DND-41 (cell line): ENCODE data around the gene RCAN2.

Experiments used
- ATAC-seq: fragments of 200-7000 bp; cut with Tn5 transposase; 3 replicates; pipeline ENCODE4 v1.9.1; 2021; ENCODE audit warnings: low read depth; ENCODE audit not compliant: insufficient read depth
- DNase-seq: peaks from one replicate; pipeline ENCODE4 v3.0.0-alpha.2; 2020
- H2AFZ ChIP-seq: 2 replicates; pipeline ENCODE4 v1.6.0; 2012; ENCODE audit warnings: low read depth, low read length
- H3K27ac ChIP-seq: 2 replicates; pipeline ENCODE4 v1.5.1; 2012; ENCODE audit warnings: low read length, inconsistent platforms
- H3K27me3 ChIP-seq: fragments of 200-600 bp; sonication (generic); 2 replicates; pipeline ENCODE4 v1.6.0; 2012; ENCODE audit warnings: low read length, mild to moderate bottlenecking, inconsistent platforms; ENCODE audit not compliant: insufficient read depth, poor library complexity
- H3K36me3 ChIP-seq: 2 replicates; pipeline ENCODE4 v1.5.1; 2012; ENCODE audit warnings: low read length, inconsistent platforms; ENCODE audit not compliant: insufficient read depth
- H3K4me1 ChIP-seq: 2 replicates; pipeline ENCODE4 v1.5.1; 2012; ENCODE audit warnings: mild to moderate bottlenecking, low read length; ENCODE audit not compliant: insufficient read depth
- H3K4me2 ChIP-seq: 2 replicates; pipeline ENCODE4 v1.6.0; 2012; ENCODE audit warnings: mild to moderate bottlenecking, moderate library complexity, low read length, inconsistent platforms; ENCODE audit not compliant: insufficient read depth
- H3K4me3 ChIP-seq, 2 experiments: fragments of 200-600 bp in 1 of 2; shearing (Covaris generic) in 1 of 2; 2 replicates each; pipeline ENCODE4 v1.5.1; 2012 to 2016; ENCODE audit warnings: inconsistent platforms in 2 of 2, low read length in 2 of 2, mild to moderate bottlenecking in 2 of 2, low read depth in 1 of 2, moderate library complexity in 1 of 2
- H3K79me2 ChIP-seq: 2 replicates; pipeline ENCODE4 v1.6.0; 2012; ENCODE audit warnings: low read length, inconsistent platforms; ENCODE audit not compliant: insufficient read depth
- H3K9ac ChIP-seq: 2 replicates; pipeline ENCODE4 v1.6.0; 2012; ENCODE audit warnings: low read depth, mild to moderate bottlenecking, inconsistent platforms, low read length, moderate library complexity
- H3K9me3 ChIP-seq: 2 replicates; pipeline ENCODE4 v1.5.1; 2012; ENCODE audit warnings: low read length, moderate library complexity, mild to moderate bottlenecking, inconsistent platforms; ENCODE audit not compliant: insufficient read depth, severe bottlenecking
- H4K20me1 ChIP-seq: 2 replicates; pipeline ENCODE4 v1.6.0; 2012; ENCODE audit warnings: low read length; ENCODE audit not compliant: insufficient read depth
- EZH2 ChIP-seq: IDR thresholded peaks from 3 replicates; pipeline ENCODE4 v1.6.1; 2012; ENCODE audit warnings: borderline replicate concordance, low read depth, mild to moderate bottlenecking, moderate library complexity, low read length, inconsistent platforms; ENCODE audit not compliant: severe bottlenecking
- TF ChIP-seq, protein P1 (sequence below): IDR thresholded peaks from 2 replicates; pipeline ENCODE4 v1.5.1; 2012; ENCODE audit warnings: borderline replicate concordance, low read length, moderate library complexity, mild to moderate bottlenecking; ENCODE audit not compliant: poor library complexity, severe bottlenecking; ENCODE audit errors: extremely low read depth

Gene RCAN2

DNA sequence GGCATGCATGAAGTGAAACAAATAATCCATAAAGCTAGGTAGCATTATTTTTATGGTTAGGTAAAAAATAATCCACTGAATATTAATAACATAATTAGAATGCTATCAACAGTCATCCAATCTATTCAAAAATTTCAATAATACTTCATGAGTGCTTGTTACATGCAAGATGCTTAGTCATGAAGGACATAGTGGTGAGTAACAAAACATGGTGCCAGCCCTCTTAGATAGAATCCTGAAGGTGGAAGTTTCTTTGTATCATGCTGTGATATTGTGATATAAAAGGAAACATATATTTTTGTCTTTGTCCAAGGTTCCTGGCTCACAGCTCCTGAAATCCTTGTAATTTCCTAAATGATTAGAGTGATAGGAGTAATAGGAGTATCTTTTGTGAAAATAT is 14.9 kb downstream of the RCAN2 start:
- no peaks in the 10 kb centered on the region for H3K9me3 ChIP-seq
- no peak for ATAC-seq
- H3K9ac ChIP-seq: no peak overlapping the region
- no peak for TF ChIP-seq EZH2
- TF ChIP-seq, protein P1, sequence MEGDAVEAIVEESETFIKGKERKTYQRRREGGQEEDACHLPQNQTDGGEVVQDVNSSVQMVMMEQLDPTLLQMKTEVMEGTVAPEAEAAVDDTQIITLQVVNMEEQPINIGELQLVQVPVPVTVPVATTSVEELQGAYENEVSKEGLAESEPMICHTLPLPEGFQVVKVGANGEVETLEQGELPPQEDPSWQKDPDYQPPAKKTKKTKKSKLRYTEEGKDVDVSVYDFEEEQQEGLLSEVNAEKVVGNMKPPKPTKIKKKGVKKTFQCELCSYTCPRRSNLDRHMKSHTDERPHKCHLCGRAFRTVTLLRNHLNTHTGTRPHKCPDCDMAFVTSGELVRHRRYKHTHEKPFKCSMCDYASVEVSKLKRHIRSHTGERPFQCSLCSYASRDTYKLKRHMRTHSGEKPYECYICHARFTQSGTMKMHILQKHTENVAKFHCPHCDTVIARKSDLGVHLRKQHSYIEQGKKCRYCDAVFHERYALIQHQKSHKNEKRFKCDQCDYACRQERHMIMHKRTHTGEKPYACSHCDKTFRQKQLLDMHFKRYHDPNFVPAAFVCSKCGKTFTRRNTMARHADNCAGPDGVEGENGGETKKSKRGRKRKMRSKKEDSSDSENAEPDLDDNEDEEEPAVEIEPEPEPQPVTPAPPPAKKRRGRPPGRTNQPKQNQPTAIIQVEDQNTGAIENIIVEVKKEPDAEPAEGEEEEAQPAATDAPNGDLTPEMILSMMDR: no peak
- H3K27me3 ChIP-seq: no peaks in the 10 kb centered on the region
- no peak overlapping the region for H3K27ac ChIP-seq
- H3K36me3 ChIP-seq: no peaks in the 10 kb centered on the region
- no peak overlapping the region for H3K4me3 ChIP-seq
- H4K20me1 ChIP-seq: no peaks in the 10 kb centered on the region
- no peaks in the 10 kb centered on the region for H3K79me2 ChIP-seq
- no peak overlapping the region for H3K4me2 ChIP-seq
- no peaks in the 10 kb centered on the region for H3K4me1 ChIP-seq
- H2AFZ ChIP-seq: no peak overlapping the region
- no peak for DNase-seq

DNA sequence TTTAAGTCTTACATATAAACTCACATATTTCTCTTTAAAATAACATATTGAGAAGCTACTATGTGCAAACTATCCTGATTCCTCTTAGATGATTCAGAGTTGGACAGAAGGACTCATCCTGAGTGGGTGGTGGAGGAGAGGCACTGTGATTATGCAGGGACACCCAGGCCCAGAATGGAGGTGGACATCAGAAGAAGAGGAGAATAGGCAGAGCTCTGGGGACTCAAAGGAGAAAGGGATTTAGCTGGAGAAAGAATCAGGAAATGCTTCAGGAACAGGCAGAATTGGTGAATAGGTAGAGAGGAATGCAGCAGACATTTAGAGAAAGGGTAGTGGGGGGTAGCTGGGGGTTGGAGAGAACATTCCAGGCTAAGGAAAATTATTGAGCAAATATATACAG is 17.4 kb downstream of the RCAN2 start:
- Histone ChIP-seq H3K9me3 (no peaks in the 10 kb centered on the region), H4K20me1 (no peaks in the 10 kb centered on the region), H3K36me3 (no peaks in the 10 kb centered on the region), H3K4me1 (no peaks in the 10 kb centered on the region), H2AFZ (no peak overlapping the region), H3K27me3 (no peaks in the 10 kb centered on the region), H3K4me2 (no peak overlapping the region), H3K4me3 (no peak overlapping the region), H3K79me2 (no peaks in the 10 kb centered on the region), H3K27ac (no peak overlapping the region), H3K9ac (no peak overlapping the region)
- TF ChIP-seq EZH2: no peak
- TF ChIP-seq, protein P1: no peak
- ATAC-seq: no peak
- DNase-seq: no peak

DNA sequence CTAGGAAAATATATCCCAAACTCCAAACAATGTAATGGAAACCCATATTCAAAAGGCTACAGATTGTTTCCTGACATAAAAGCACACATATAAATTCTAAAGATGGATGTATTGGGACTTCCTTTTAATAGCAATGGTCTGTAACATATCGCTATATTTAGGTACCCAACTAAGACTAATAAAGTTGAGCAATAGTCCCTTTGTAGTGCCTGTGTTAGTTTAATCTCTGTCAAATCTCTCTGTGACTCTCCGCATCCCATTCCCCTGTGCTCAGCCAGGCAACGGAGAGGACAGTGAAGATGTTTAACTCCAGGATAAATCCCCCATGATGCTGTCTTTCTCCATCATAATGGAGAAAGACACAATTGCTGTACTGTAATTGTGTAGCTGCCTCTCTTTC is 19.0 kb downstream of the RCAN2 start:
- H3K27me3 ChIP-seq: no peaks in the 10 kb centered on the region
- TF ChIP-seq EZH2: no peak
- TF ChIP-seq, protein P1: no peak
- ATAC-seq: no peak
- no peaks in the 10 kb centered on the region for H4K20me1 ChIP-seq
- H3K36me3 ChIP-seq: no peaks in the 10 kb centered on the region
- H3K4me1 ChIP-seq: no peaks in the 10 kb centered on the region
- no peak overlapping the region for H2AFZ ChIP-seq
- H3K9me3 ChIP-seq: no peaks in the 10 kb centered on the region
- no peak overlapping the region for H3K4me3 ChIP-seq
- no peak overlapping the region for H3K27ac ChIP-seq
- no peak for DNase-seq
- H3K4me2 ChIP-seq: no peak overlapping the region
- H3K9ac ChIP-seq: no peak overlapping the region
- H3K79me2 ChIP-seq: no peaks in the 10 kb centered on the region

DNA sequence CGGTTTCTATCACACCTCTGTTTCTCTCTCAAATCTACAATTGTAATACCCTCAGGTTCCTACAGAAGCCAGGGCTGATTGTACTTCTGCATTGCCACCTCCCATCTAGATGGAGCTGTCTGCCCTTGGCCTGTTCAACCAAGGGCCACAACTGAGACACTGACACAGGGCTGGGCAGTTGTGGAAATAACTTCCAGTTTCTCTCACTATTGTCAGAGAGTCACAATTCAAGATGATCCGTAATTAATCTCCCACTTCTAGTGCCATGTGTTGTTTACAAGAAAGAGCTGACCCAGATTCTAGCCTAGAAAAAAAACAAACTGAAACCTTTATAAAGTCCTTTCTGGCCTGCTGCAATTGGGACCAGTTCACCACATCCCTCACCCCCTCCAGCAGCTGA is 22.2 kb downstream of the RCAN2 start:
- Histone ChIP-seq H4K20me1 (no peaks in the 10 kb centered on the region), H3K27ac (no peak overlapping the region), H3K4me1 (no peaks in the 10 kb centered on the region), H3K9ac (no peak overlapping the region), H3K9me3 (no peaks in the 10 kb centered on the region), H3K4me2 (no peak overlapping the region), H2AFZ (no peak overlapping the region), H3K79me2 (no peaks in the 10 kb centered on the region), H3K4me3 (no peak overlapping the region), H3K27me3 (peaks cover 3% of the 10 kb centered on the region), H3K36me3 (no peaks in the 10 kb centered on the region)
- no peak for DNase-seq
- ATAC-seq: no peak
- TF ChIP-seq, protein P1: no peak
- TF ChIP-seq EZH2: no peak
